ENCODE measurements around the gene CHID1.

CHID1 gene

DNA sequence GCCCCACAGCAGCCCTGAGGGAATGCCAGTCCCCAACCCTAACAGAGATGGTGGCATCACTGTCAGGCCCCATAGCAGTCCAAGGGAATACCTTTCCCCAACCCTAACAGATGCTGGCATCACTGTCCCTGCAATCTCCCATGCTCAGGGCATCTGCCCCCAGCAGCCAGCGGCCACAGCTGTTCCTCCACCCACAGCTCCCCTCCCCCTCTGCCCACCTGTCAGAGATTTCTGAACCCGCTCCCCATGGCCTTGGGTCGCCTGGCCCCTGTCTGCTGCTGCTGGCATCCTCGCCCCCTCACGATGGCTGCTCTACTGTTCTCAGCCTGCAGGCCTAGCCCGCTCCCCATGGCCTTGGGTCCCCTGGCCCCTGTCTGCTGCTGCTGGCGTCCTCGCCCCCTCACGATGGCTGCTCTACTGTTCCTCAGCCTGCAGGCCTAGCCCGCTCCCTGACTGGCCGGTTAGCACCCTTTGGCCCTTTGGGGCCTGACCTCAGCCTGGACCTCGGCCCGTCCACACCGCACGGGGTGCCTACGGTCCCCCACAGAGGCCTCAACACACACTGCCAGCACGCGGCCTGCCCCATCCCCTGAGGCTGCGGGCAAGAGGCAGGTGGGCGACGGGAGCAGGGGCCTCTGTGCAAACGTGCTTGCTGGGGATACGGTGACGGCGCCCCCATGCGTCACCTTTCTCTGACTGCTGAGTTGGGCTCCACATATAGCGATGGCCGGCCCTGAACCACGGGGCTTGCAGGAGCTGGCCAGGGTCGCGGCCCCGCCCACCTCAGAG, 20.7 kb downstream of the CHID1 start:
- in situ Hi-C loops (cut with MboI; ENCODE audit: low sequenced_read_pairs) = no loop called here

DNA sequence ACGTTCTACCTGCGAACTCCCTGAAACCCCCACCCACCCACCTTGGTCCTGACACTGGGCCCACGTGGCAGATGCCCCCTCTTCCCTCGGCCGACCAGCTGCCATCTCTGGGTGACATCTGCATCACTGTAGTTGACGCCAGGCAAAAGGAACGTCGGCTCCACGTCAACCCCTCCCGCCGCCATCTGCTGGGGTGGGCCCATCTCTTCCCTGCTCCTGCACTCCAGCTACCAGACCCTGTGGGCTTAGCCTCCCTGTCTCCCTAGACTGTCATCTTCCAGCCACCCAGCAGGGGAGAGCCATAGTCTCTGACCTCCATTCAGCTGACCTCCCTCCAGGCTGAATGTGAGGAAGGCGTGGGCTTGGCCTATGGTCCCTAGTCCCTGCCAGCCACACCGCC, 21.4 kb downstream of the CHID1 start:
- in situ Hi-C loops (cut with MboI; ENCODE audit: low sequenced_read_pairs) = no loop called here

DNA sequence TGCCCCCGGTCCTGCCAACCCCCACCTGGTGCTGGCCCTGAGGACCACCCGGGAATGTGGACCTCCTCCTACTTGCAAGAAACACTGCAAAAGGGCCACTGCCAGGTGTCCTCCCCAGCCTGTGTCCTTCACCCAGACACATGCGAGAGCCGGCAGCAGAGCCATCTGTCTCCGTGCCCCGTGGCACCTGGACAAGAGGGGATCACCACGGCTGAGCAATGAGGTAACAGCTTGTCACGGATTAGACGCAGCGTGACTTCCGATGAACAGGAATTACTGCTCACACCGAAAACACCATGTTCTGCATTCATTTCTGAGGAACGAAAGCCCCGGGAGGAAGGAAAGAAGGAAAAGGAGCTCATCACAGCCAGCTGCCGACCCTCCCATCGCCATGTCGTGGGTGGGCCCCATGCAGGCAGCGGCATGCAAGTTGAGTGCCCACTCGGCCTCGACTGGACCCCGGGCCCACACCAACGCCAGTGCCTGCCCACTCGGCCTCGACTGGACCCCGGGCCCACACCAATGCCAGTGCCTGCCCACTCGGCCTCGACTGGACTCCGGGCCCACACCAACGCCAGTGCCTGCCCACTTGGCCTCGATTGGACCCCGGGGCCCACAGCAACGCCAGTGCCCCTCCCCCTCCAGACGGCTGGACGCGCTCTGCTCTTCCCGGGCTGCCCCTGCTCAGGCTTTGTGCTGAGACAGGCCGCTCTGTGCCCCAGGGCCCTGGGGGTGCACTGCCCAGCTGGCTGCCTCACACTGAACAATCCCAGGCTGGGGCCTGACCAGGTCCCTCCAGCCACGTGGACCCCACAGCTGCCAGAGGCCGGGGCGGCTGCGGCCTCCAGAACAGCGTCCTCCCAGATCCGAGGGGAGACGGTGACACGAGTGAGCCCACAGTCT, 22.0 kb downstream of the CHID1 start:
- in situ Hi-C loops (cut with MboI; ENCODE audit: low sequenced_read_pairs) = no loop called here

DNA sequence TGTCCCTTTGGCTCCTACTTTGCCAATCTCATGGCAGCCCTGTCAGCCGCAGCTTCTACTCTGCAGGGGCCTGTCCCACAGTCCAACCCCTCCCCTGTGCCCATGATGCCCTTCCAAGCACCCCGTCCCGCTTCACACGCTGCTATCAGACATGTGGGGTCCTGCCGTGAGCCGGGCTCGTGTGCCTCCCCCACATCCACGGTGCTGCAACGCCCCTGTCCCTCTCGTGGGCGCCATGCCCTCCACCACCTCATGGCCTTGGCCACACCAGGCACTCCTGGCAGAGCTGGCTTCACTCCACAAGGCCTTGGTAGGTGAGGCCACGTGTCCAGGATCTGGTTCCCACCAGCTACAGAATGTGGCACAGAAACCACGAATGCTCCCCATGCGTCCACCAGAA, 23.0 kb downstream of the CHID1 start:
- in situ Hi-C loops (cut with MboI; ENCODE audit: low sequenced_read_pairs) = no loop called here

DNA sequence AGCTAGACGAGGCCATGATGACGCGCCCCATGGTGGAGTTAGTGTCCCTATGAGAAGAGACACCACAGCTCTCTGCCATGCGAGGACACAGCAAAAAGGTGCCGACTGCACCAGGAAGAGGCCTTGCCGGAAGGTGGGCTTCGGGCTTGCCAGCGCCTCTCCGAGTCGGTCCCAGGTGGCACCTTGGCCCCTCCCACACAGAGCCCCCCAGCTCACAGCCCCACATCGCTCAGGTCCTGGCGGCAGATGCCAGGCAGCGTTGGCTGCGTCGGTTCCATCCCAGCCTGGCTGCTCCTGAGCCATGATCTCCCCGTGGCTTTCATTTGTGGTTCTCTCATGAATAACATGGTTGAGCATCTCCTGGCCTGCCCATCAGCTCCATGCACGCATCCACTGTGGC, 24.0 kb downstream of the CHID1 start:
- in situ Hi-C loops (cut with MboI; ENCODE audit: low sequenced_read_pairs) = no loop called here

DNA sequence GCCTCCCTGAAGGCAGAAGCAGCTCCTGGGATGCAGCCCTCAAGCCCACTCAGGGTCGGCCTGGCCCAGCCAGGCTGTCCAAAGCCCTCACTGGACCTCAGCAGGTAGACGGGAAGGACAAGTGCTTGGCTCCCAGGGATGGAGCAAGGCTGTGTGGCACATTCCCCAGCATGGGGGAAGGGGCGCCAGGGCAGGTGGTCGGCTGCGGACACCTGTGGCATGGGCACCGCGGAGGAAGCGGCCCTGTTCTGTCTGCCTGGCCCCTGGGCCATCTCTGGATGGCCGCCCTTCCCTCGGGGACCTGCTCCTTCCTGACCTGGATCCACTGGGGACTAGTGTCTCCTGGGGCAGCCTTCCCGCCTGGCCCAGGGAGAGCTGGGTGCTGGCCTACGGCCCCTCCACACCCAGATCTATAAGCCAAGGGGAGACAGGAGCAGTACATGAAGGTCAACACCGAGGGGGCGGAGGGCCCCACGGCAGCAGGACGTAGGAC, 26.0 kb downstream of the CHID1 start:
- in situ Hi-C loops (cut with MboI; ENCODE audit: low sequenced_read_pairs) = no loop called here

DNA sequence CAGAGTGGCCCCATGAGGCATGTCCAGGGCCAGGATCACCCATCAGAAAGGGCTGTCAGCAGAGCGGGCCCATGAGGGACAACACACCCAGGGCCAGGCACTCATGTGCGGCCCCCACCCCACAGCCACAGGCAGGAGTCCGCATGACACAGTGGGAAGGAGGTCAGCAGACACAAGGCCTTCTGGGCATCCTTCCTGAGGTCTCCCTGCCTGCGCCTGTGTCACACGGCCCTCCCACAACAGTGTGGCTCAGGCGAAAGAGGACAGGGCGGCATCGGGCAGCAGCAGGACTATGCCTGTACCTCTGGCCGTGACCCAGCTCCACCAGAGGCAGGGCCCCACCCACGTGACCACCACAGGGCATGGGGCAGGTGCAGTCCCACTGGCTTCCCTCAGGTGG, 27.1 kb downstream of the CHID1 start:
- in situ Hi-C loops (cut with MboI; ENCODE audit: low sequenced_read_pairs) = no loop called here

DNA sequence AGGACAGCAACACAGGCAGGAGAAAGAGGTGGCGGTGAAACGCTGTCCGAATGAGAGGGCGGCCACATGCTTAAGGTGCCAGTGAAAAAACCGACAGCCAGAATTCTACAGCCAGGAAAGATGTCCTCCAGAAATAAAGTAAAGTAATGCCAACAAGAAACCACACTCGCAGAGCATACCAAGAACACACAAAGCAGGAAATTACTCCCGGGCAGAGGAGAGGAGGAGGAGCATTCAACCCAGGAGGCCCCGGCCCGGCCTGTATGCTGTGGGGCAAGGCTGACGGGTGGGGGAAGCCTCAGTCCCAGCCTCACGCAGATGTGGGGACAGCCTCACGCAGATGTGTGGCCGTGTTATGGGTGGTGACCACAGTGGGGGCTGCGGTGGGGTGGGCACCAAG, 28.0 kb downstream of the CHID1 start:
- in situ Hi-C loops (cut with MboI; ENCODE audit: low sequenced_read_pairs) = no loop called here

DNA sequence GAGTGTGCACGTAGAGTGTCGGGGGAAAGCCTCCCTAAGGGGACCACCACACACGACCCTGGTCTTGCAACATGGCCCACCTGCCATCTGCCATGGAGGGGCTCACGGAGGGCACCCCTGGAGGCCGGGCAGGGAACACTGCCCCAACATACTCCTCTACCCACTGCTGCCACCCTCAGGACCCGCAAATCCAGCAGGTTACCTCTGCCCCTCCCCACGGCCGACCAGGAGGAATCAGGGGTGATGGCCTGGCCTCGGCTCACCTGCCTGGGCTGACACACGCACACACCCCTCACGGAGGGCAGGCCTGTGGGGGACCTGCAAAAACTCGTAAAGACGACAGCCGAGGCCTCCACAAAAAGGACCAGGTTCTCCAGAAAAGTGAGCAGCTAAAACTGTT, 30.2 kb downstream of the CHID1 start:
- in situ Hi-C loops (cut with MboI; ENCODE audit: low sequenced_read_pairs) = no loop called here

DNA sequence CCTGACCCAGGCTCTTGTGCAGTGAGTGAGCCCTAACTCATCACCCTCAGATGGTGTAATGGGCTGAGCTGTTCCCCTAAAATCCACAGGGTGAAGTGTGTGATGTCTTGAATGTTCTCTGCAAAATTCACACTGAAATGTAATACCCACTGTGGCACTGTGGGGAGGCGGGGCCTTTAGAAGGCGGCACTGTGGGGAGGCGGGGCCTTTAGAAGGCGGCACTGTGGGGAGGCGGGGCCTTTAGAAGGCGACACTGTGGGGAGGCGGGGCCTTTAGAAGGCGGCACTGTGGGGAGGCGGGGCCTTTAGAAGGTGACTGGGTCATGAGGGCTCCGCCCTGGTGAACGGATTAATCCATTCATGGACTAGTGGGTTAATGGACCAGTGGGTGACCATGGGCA, 33.0 kb downstream of the CHID1 start:
- in situ Hi-C loops (cut with MboI; ENCODE audit: low sequenced_read_pairs) = no loop called here

DNA sequence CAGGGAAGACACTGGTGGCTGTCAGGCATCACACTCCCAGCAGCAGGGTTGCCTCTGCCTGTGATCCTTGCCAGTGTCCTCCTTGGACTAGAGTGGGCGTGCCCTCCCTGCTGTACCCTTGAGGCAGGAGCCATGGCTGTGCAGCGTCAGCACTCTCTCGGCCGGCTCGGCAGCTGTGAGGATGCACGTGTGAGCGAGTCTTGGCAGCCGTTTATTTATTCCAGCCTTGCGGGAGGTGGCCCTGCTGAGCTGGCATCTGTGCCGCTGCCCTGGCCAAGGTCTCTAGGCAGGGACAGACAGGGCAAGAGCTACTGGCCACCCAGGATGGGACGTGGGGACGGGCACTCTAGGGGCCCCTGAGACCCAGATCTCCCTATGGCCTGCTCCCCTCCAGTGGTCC, 34.1 kb downstream of the CHID1 start:
- in situ Hi-C loops (cut with MboI; ENCODE audit: low sequenced_read_pairs) = no loop called here

DNA sequence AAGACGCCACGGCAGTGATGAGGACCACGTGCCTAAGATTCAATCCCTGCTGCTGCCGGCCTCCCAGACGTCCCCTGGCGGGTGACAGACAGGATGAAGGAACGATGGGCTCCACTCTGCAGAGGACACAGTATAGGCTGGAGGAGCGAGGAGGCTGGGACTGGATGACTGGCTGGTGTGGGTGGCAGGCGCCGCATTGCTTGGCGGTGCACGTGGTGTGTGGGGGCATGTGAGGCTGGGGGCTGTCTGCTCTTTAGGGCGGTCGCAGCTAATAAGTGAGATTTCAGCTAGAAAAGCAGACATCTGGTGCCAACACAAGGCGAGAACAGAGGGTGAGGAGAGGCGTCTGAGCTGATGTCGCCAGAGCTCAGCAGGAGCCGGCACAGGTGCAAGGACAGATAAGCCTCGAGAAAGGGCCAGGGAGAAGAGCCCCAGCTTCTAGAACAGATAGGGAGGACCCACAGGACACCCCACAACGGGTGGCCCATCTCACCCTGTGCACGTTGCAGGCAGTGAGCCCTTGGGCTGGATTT, 34.8 kb downstream of the CHID1 start:
- in situ Hi-C loops (cut with MboI; ENCODE audit: low sequenced_read_pairs) = no loop called here

DNA sequence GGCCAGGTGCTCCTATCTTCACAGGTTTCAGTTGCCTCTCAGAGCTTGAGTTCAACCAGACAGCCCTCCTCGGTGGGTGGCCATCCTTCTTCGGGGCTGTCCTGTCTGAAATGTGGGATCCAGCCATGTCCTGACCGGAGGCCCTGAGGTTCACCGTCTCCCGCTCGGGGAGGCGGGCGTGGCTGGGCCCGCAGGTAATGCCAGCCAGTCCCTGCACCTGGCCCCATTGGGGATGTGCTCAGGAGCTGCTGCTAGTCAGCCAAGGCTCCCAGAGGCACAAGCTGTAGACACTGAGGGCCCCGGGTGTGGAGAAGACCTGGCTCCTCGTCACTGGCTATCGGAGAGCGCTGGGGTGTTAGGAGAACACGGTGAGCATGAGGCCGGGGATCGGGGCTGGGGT, 35.4 kb downstream of the CHID1 start:
- in situ Hi-C loops (cut with MboI; ENCODE audit: low sequenced_read_pairs) = no loop called here

DNA sequence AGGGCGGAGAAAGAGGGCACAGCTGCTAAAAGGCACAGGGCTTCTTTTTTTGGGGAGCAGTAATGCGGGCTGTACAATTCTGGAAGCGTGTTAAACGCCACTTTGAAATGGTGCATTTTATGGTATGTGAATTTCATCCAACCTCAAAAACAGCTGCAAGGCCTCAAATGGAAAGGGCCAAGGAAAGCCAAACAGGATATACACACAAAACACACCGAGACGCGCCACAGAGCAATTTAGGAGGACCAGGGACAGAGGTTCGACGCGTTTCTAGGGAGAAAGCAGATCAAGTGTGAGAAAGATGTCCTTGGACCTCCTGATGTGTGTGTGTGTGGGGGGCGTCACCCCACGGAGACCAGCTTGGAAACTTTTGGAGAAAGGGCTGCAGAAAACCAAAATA, 36.9 kb downstream of the CHID1 start:
- in situ Hi-C loops (cut with MboI; ENCODE audit: low sequenced_read_pairs) = loop anchor here (25.0 kb wide), 1 partner anchor 164 kb away; the partner anchor contains the start of gene MUC6

DNA sequence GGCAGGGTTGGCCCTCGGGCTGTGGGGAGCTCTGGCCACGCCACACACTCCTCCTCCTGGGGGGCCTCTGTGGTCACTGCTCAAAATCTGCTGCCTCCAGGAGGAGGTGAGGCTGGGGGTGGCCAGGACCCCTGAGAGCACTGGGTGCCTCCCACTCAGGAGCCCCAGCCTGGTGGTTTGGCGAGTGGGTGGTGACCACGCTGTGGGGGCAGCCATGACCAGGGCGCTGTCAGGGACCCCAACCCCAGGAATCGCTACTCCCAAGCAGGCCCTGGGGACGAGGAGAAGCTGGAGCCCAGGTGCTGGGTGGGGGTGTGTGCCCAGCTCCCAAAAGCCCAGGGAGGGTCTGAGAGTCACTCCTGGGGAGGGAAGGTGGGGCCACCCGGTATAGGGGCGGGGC, 37.8 kb downstream of the CHID1 start:
- in situ Hi-C loops (cut with MboI; ENCODE audit: low sequenced_read_pairs) = loop anchor here (25.0 kb wide), 1 partner anchor 165 kb away; the partner anchor contains the start of gene MUC6

DNA sequence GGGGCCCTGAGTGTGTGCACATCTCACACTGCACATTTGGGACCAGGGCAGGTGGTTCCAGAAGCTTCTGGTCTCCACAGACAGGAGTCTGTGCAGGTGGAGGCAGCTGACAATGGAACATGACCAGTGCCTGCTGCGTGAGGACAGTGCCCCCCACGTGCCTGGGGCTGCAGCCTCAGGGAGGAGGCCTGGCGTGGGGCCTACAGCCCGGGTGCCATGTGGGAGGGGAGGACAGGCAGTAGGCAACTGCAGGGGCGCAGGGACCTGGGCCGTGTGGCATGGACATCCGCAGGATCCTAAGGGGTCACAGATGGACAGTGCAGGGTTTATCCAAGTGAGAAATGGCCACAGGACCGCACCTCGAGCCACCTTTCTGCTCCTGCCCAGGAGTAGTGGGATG, 39.1 kb downstream of the CHID1 start:
- in situ Hi-C loops (cut with MboI; ENCODE audit: low sequenced_read_pairs) = loop anchor here (25.0 kb wide), 1 partner anchor 166 kb away; the partner anchor contains the start of gene MUC6

DNA sequence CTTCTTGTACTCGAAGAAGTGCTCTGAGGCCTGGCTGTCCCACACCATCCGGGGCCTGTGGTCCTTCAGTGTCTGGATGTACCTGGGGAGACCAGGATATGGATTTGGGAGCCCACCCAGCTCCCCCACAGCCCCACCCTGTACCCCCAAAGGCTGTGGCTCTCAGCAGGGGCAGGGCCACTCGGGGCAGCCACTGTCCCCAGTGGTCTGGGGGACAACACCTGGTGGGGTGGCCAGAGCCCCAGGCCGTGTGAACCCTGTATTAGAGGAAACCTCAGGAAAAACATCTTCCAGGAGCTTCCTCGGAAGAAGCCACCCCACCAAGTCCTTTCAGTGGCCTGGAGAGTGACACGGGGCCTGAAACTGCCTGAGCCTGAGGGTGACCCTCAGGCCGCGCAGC, 40.2 kb downstream of the CHID1 start:
- in situ Hi-C loops (cut with MboI; ENCODE audit: low sequenced_read_pairs) = loop anchor here (25.0 kb wide), 1 partner anchor 167 kb away; the partner anchor contains the start of gene MUC6

DNA sequence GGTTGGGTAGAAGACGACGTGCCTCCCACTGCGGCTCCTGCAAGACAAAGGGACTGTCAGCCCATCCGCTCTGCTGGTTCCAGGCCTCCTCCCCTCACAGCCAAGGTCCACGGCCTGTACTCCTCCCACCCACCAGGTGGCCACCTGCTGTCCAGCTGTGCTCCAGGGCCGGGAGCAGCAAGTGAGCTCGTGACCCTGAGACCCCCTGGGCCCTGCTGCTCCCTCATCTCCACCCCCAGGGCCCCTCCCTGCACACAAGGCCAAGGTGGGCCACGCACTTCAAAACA, 40.5 kb downstream of the CHID1 start:
- in situ Hi-C loops (cut with MboI; ENCODE audit: low sequenced_read_pairs) = loop anchor here (25.0 kb wide), 1 partner anchor 167 kb away; the partner anchor contains the start of gene MUC6

DNA sequence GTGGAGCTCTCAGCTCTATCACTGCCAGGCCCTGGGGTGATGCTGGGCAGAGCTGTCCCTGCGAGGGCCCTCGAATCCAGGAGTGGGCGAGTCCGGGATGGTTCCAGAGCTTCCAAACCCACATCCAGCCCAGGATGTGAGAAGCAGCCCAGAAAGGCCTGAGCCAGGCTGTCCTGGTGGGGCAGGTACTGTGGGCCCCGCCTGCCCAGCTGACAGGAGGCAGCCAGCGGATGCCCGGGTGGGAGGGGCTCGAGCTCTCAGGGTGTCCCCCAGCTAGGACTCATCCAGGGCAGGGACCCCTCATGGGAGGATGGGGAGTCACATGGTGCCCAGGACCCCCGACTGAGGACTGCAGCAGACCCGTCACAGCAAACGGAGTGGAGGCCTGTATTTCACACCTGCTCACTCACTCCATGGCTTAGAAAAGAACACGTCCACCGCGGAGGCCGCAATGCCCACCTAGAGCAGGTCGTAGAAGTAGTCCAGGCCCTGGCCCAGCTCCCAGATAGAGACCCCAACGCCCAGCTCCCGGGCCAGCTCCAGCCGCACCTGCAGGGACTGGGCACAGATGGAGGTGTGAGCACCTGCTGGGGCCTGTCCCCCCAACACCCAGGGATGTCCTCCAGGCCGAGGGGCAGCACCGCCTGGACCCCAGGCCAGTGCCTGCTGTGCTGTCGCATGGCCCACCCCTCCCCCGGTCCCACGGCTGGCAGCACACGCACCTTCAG, 41.0 kb downstream of the CHID1 start:
- in situ Hi-C loops (cut with MboI; ENCODE audit: low sequenced_read_pairs) = loop anchor here (25.0 kb wide), 1 partner anchor 168 kb away; the partner anchor contains the start of gene MUC6

DNA sequence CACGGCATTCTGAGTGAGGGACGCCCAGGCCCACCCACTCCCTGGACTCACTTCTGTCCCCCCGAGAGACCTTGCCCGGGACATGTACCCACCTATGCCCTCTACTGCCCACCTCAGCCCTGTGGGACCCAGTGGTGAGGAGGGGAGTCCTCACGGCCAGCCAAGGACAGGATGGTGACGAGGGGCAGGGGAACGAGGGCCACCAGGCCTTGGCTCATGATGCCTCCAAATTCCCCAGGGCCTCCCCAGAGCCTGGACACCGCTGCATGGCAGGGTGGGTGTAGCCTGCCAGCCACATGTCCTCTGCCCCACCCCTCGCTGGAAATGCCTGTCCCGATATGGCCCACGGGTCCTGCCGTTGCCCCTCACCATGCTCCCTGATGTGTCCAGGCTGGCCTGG, 41.8 kb downstream of the CHID1 start:
- in situ Hi-C loops (cut with MboI; ENCODE audit: low sequenced_read_pairs) = loop anchor here (25.0 kb wide), 1 partner anchor 168 kb away; the partner anchor contains the start of gene MUC6

DNA sequence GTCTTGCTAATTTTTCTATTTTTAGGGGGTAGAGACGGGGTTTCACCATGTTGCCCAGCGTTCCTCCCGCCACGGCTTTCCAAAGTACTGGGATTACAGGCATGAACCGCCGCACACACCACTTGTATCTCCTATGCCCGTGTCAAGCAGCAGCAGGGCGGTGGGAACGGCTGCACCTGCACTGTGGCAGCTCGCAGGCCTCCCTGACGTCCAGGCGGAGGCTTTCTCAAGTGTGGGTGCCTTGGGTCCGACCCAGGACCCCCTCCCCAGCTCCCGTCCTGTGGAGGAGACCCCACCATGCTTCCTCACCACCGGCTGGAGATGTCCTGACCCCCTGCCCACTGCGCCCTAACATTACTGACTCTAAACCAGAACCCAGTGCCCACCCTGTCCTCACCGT, 42.2 kb downstream of the CHID1 start:
- in situ Hi-C loops (cut with MboI; ENCODE audit: low sequenced_read_pairs) = loop anchor here (25.0 kb wide), 1 partner anchor 169 kb away; the partner anchor contains the start of gene MUC6

All from HL-60/S4 treated with retinoic acid at 250 ng/mL for 4 days and 3 days (cell line).